Activated naive CD4-positive, alpha-beta T cell treated with anti-CD3 and anti-CD28 coated beads, Interleukin-2, amount 10 ng/mL, durations not matched to agents 7 days and 5 days (primary cell): ENCODE data around the gene TPRG1.
A peak's percentile ranks its signal among the peaks of the same experiment; 100 is the strongest.

Source experiments
- CTCF ChIA-PET: fragments of 350-600 bp; sonication (Branson Sonifier 250); formaldehyde crosslinking; loops from one replicate; lab custom pipeline; 2021; ENCODE audit warnings: antibody characterized with exemption; lab: Charles Lee
- DNase-seq: peaks from one replicate; pipeline ENCODE4 v3.0.0-alpha.2; 2020
- H3K27ac Mint-ChIP-seq: one replicate; pipeline ENCODE4 v1.8.0; 2021; ENCODE audit warnings: mild to moderate bottlenecking, moderate library complexity, mixed read lengths
- H3K27me3 Mint-ChIP-seq: one replicate; pipeline ENCODE4 v1.8.0; 2021; ENCODE audit warnings: mild to moderate bottlenecking, mixed read lengths
- H3K36me3 Mint-ChIP-seq: one replicate; pipeline ENCODE4 v1.8.0; 2021; ENCODE audit warnings: mixed read lengths
- H3K4me1 Mint-ChIP-seq: one replicate; pipeline ENCODE4 v1.8.0; 2021; ENCODE audit warnings: mixed read lengths
- H3K4me3 Mint-ChIP-seq: one replicate; pipeline ENCODE4 v1.8.0; 2021; ENCODE audit warnings: mild to moderate bottlenecking, moderate library complexity, mixed read lengths
- H3K9me3 Mint-ChIP-seq: one replicate; pipeline ENCODE4 v1.8.0; 2021; ENCODE audit warnings: mixed read lengths

TPRG1 gene

DNA sequence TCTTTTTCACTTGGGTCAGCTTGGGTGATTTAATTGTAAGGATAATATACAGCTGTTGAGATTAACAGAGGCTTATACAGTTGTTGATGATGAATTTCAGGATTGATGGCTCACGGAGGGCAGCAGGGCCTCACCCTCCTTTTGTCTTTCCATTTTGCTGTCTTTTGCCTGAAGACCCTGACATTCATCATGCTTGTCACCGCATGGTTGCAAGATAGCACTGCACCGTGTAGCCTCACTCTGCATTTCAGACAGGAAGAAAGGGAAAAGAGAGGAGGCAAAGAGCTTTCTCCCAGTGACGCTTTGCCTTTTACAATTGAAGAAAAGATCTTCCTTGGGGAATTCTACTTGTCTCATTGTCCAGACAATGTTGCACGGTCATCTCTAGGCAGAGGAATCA lies 115.1 kb downstream of the TPRG1 start:
- no peak overlapping the region for H3K4me3 Mint-ChIP-seq
- no peak for DNase-seq
- H3K27ac Mint-ChIP-seq, result no peak overlapping the region
- peaks cover 28% of the 10 kb centered on the region for H3K4me1 Mint-ChIP-seq
- peaks cover 5% of the 10 kb centered on the region for H3K9me3 Mint-ChIP-seq
- H3K27me3 Mint-ChIP-seq, result no peaks in the 10 kb centered on the region
- CTCF ChIA-PET, result interaction anchor here (1.4 kb wide), 1 partner anchor 14 kb away, joined by 4 read pairs; no protein-coding TSS in a partner anchor
- H3K36me3 Mint-ChIP-seq, result peaks cover 1% of the 10 kb centered on the region

DNA sequence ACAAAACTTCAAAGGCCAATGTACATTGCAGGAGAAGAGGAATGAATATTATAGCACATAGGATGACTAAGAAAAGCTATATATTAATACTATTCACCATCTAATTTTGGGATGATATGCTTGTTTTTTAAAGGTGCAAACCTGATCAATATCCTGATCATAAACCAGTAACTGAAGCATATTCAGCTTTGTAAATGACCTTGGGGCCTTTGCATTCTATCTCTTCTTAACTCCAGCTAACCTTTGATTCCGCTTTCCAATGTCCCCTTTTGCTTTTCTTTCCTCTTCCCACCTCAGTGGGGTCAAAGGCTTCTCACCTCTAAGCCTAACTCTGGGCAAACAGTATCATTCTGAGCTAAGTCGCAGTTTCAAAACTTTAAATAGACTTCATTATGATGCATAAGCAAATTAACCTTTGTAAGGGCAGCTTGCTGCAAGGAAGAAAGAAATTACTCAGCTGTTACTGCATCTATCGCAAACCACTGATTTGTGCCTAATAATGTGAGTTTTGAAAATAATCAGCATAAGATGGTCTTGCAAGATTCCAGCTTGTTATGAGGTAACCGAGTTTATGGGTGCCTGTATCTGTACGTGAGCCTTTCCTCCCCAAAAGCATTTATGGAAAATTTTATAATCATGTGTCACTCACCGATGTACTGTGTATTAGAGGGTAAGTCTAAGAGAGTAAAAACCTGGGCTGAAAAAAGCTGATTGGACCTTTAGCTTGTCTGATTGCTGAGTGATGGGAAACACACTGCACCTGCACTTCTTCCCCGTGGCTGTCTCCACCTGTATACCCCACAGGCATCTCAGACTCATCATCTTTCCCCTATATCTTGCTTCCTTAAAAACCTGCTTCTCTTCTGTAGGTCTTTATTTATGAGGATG lies 116.8 kb downstream of the TPRG1 start:
- no peak overlapping the region for H3K4me3 Mint-ChIP-seq

DNA sequence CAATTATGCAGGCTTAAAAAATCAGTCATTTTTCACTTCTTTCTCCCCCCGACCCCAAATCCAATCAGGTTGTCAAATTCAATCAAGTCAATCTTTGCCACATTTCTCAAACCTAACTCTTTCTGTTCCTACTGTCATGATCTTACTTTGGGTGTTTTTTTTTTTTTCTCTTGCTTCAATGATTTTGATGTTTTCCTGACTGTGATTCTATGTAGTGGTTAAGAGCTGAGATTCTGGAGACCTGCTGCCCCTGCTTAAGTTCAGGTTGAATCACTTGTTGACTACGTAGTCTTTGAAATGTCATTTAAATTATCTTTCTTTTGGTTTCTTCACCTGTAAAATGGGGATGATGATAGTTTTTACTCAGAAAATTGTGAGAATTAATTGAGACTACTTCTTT lies 117.5 kb downstream of the TPRG1 start:
- Mint-ChIP-seq H3K4me1 (peaks cover 28% of the 10 kb centered on the region), H3K9me3 (peaks cover 5% of the 10 kb centered on the region), H3K36me3 (peaks cover 1% of the 10 kb centered on the region), H3K4me3 (no peak overlapping the region), H3K27me3 (peaks cover 4% of the 10 kb centered on the region), H3K27ac (no peak overlapping the region)
- CTCF ChIA-PET, result interaction anchor here (1.4 kb wide), 1 partner anchor 17 kb away, joined by 7 read pairs; no protein-coding TSS in a partner anchor
- no peak for DNase-seq

More for the DNA sequence above, 116.8 kb downstream of the TPRG1 start:
- Mint-ChIP-seq H3K36me3 (peaks cover 1% of the 10 kb centered on the region), H3K4me1 (peaks cover 28% of the 10 kb centered on the region), H3K27ac (no peak overlapping the region), H3K9me3 (peaks cover 5% of the 10 kb centered on the region), H3K27me3 (peaks cover 4% of the 10 kb centered on the region)
- DNase-seq, result no peak
- CTCF ChIA-PET, result interaction anchor here (0.8 to 1.4 kb wide), 2 partner anchors 16 to 140 kb away, joined by 3 to 7 read pairs; no protein-coding TSS in a partner anchor

DNA sequence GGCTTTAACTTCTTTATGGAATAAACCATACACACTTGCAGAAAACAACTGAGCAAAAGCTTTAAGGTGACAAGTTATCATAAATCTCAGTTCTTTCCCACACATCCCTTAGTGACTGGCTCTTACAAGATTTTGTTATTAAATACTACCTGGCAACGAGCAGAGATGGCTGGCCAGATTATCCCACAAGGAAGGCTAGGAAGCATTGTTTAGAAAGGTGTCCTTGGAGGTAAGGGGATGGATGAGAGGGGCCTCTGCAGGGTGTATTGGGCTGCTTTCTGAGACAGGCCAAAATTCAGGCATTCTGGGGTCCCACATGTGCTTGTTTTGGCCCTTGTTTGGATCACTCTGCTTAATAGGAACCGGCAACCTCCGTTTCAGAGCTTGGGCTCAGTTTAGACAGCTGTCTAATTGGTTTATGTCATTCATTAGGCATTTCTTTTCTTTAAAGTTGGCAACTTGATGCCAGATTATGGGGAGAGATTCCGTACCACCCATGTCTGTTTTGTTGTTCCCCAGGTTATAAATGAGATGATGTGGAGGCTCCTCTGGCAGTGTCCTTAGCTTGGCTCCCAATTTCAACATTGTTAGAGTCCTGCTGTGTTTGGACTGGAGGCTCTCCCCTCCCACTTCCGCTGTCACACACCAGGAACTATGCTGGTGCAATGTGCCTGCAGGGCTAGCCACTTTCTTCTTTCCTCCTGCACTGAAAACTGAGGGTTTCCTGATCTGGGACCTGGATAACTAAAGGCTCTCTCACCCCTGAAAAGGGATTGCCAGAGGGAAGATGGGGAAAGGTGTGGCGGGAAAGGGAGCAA lies 121.1 kb downstream of the TPRG1 start:
- no peak overlapping the region for H3K4me3 Mint-ChIP-seq
- peaks cover 4% of the 10 kb centered on the region for H3K9me3 Mint-ChIP-seq
- DNase-seq, result no peak
- H3K36me3 Mint-ChIP-seq, result no peaks in the 10 kb centered on the region
- H3K27me3 Mint-ChIP-seq, result peaks cover 4% of the 10 kb centered on the region
- no peak overlapping the region for H3K27ac Mint-ChIP-seq
- H3K4me1 Mint-ChIP-seq, result peaks cover 14% of the 10 kb centered on the region
- CTCF ChIA-PET, result no interaction called here

DNA sequence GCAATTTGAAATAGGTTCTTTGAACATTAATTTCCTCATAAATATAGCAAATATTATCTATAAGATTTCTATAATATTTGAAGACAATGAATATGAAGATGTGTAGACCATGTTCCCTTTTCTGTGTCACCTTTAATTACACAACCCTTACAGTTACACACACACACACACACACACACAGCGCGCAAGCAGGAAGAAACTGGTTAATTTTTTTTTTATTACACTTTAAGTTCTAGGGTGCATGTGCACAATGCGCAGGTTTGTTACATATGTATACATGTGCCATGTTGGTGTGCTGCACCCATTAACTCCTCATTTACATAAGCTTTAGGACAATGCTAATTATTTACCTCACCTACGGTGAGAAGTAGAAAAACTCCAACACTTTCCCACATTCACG lies 122.9 kb downstream of the TPRG1 start:
- no peak for DNase-seq
- peaks cover 17% of the 10 kb centered on the region for H3K4me1 Mint-ChIP-seq
- CTCF ChIA-PET, result no interaction called here
- H3K4me3 Mint-ChIP-seq, result no peak overlapping the region
- H3K9me3 Mint-ChIP-seq, result peaks cover 3% of the 10 kb centered on the region
- H3K36me3 Mint-ChIP-seq, result no peaks in the 10 kb centered on the region
- H3K27ac Mint-ChIP-seq, result no peak overlapping the region
- peaks cover 4% of the 10 kb centered on the region for H3K27me3 Mint-ChIP-seq

DNA sequence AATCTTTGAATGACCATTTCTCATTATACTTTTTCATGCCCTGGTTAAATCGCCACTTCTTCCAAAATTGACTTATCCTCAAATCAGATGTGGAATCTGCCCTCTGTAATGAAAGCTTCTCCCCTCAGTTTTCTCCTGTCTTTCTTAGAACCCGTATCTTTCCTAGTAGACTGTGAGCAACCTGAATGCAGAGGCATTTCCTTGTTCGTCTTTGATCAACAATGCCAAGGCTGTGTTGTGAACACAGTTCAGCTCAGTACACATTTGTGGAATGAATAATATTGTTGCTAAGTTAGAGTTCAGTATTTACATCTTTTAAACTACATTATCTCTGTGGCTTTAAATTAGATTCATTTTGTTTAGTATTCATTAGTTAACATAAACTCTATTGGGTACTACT lies 123.3 kb downstream of the TPRG1 start:
- Mint-ChIP-seq H3K4me3 (no peak overlapping the region), H3K27me3 (peaks cover 4% of the 10 kb centered on the region), H3K27ac (no peak overlapping the region), H3K36me3 (no peaks in the 10 kb centered on the region), H3K9me3 (peaks cover 3% of the 10 kb centered on the region), H3K4me1 (peaks cover 21% of the 10 kb centered on the region)
- DNase-seq, result no peak
- CTCF ChIA-PET, result no interaction called here

DNA sequence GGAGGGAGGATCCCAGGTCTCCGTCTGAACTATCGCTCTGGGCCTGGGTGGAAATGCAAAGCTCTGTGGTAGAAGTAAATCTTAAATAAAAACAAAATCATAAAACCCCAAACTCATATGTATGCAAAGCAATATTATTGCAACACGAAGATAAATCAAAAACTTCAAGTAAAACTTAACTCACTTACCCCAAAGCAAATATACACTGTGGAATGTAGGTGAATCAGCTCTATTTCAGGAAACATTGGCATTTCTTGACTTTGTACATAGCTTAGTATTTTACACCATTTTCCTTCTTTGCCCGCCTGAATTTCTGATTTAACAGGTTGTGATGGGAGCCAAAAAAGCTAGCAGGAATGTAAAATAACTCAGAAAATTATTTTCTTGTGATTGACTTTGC lies 126.2 kb downstream of the TPRG1 start:
- H3K27me3 Mint-ChIP-seq, result peaks cover 4% of the 10 kb centered on the region
- no peaks in the 10 kb centered on the region for H3K9me3 Mint-ChIP-seq
- H3K4me1 Mint-ChIP-seq, result peaks cover 23% of the 10 kb centered on the region
- H3K4me3 Mint-ChIP-seq, result no peak overlapping the region
- DNase-seq, result no peak
- H3K27ac Mint-ChIP-seq, result no peak overlapping the region
- H3K36me3 Mint-ChIP-seq, result peaks cover 5% of the 10 kb centered on the region
- CTCF ChIA-PET, result no interaction called here

DNA sequence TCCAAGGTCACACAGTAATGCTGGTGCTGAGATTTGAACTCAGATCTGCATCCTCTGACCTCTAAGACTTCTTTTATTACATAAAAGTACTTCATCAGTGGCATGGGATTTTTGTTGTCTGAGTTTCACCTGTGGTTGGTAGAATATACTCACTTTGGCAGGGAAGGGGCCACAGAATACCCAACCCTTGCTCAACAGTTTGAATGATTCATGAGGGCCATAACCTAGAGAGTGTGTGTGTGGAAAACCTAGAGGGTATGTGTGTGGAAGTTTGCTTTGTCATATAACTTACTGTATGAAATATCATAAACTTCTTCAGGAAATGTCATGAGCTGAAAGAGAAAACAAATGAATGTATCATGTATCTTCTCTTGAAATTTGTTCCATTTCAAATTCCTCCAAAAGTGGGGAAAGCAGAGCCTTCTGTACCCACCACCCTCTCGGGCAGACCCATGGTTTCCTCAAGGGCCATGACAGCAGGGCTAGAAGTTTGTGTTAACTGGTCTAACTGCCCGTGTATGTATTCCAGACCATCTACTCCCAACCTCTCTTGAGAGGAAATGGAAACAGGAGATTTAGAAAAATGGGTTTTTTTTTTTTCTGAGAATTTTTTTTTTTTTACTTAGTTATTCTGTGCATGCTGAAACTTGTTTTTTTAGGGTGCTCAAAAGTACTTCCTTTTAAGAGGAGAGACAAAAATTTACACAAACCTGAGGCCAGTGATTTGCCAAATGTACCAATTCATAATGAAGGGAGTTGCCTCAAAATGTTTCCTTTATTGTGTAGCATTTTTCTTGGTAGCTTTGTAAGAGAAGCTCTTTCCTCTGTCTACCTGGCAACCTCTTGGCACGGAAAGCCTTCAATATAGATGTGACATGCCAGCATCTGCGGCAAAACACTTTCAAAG lies 127.0 kb downstream of the TPRG1 start:
- peaks cover 23% of the 10 kb centered on the region for H3K4me1 Mint-ChIP-seq
- CTCF ChIA-PET, result no interaction called here
- no peaks in the 10 kb centered on the region for H3K9me3 Mint-ChIP-seq
- H3K27ac Mint-ChIP-seq, result peak overlapping the region; percentile 52
- peak; percentile 20 for DNase-seq
- no peaks in the 10 kb centered on the region for H3K27me3 Mint-ChIP-seq
- no peak overlapping the region for H3K4me3 Mint-ChIP-seq
- H3K36me3 Mint-ChIP-seq, result peaks cover 5% of the 10 kb centered on the region

DNA sequence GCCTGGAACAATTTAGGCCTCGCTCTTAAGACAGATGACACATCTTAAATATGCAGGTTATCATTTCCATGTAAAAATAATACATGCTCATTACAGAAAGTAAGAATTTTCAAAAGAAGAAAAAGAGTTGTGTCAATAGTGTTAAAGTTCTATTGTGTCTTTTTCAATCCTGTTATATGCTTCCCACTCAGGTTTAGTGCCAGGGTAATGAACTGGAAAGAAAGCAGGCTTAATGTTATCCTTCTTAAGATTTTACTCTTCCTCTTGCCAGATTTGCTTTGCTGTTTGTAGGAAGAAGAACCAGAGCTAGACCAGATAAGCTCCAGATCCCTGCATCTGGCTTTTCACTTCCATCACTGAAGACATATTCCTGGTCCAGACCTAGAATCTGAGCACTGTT lies 128.6 kb downstream of the TPRG1 start:
- no peak overlapping the region for H3K27ac Mint-ChIP-seq
- CTCF ChIA-PET, result interaction anchor here (0.9 kb wide), 1 partner anchor 30 kb away, joined by 3 read pairs; no protein-coding TSS in a partner anchor
- DNase-seq, result no peak
- no peaks in the 10 kb centered on the region for H3K27me3 Mint-ChIP-seq
- H3K9me3 Mint-ChIP-seq, result no peaks in the 10 kb centered on the region
- H3K36me3 Mint-ChIP-seq, result peaks cover 5% of the 10 kb centered on the region
- peaks cover 34% of the 10 kb centered on the region for H3K4me1 Mint-ChIP-seq
- no peak overlapping the region for H3K4me3 Mint-ChIP-seq

DNA sequence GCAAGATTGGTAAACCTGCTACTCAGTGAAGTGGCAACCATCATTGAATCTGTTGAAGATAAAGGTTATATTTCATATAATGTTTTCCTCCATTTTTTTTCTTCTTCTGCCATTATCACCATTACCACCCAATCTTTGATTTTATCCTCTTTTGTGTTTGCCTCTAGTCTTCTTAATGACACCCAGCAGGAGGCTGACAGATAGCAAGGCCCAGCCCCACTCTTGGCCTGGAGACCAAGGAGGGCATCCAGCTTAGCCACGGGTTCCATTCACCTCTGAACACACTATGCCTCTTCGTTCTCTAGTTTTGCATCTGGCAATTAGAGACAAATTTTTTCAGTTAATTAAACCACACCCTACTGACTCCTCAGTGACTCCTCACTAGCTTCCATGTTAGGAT lies 129.7 kb downstream of the TPRG1 start:
- Mint-ChIP-seq H3K27me3 (no peaks in the 10 kb centered on the region), H3K27ac (no peak overlapping the region), H3K9me3 (no peaks in the 10 kb centered on the region), H3K4me1 (peaks cover 37% of the 10 kb centered on the region), H3K4me3 (no peak overlapping the region), H3K36me3 (peaks cover 5% of the 10 kb centered on the region)
- CTCF ChIA-PET, result no interaction called here
- no peak for DNase-seq

DNA sequence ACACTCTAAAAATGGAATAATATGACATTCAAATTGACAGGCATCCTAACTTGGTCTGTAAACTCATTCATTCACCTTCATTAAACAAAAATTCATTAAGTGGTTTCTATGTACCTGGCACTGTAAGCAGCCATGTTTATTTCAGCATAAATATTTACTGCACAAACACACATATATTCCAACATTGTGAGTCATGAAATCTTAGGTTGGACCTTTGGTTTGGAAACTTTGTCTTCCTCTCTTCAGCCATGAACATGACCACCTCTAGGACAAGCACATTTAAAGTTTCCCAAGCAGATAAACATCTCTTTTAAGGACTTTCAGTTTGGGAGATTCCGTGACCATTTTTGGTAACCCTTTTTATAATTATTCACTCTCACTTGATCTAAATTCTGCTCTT lies 131.8 kb downstream of the TPRG1 start:
- Mint-ChIP-seq H3K27ac (no peak overlapping the region), H3K36me3 (peaks cover 5% of the 10 kb centered on the region), H3K4me1 (peaks cover 31% of the 10 kb centered on the region), H3K27me3 (no peaks in the 10 kb centered on the region), H3K4me3 (no peak overlapping the region), H3K9me3 (no peaks in the 10 kb centered on the region)
- CTCF ChIA-PET, result no interaction called here
- DNase-seq, result no peak

DNA sequence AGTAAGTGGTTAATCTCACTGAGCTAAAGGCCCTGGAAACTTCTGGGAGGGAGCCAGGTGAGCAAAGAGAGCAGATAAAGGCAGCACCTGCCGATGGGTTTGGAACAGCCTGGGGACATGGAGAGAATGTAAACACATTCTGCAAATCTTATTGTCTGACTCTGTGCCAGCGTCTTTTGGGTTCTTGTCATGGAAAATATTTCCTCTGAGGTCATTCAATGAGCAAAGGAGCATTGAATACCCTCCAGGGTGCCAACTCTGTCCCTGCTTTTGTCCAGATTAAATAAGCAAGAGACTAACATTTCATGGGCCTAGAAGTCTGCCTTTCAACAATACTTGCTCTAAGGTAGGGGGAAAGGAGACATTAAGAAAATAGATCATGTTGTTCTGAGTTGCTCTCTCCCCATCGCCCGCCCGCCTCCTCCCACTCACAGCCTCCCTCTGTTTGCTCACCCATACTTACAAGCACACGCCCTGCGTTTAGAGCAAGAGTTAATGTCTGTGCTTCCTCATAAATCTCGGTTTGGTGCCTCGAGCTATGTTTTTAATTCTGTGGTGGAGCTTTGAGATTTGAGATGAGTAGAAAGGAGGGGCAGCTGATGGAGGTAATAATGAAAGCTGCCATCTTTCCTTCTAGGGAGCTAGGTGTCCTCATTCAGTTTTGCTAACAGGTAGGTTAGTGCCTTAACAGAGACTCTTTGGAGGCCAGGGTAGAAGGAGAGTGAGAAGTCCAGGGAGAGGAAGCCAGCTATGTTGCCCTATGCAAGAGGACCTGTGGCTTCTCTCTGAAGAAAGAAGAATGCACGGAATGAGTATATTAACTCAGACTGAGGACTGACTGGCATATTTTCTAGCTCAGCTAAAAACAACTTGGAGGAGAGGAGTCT lies 132.9 kb downstream of the TPRG1 start:
- Mint-ChIP-seq H3K4me1 (peaks cover 20% of the 10 kb centered on the region), H3K36me3 (peaks cover 5% of the 10 kb centered on the region), H3K27me3 (no peaks in the 10 kb centered on the region), H3K9me3 (no peaks in the 10 kb centered on the region), H3K27ac (peak overlapping the region; percentile 9), H3K4me3 (no peak overlapping the region)
- DNase-seq, result peak; percentile 21
- CTCF ChIA-PET, result interaction anchor here (0.6 to 1.3 kb wide), 4 partner anchors 15 to 51 kb away, joined by 3 to 4 read pairs (median 3); no protein-coding TSS in a partner anchor

DNA sequence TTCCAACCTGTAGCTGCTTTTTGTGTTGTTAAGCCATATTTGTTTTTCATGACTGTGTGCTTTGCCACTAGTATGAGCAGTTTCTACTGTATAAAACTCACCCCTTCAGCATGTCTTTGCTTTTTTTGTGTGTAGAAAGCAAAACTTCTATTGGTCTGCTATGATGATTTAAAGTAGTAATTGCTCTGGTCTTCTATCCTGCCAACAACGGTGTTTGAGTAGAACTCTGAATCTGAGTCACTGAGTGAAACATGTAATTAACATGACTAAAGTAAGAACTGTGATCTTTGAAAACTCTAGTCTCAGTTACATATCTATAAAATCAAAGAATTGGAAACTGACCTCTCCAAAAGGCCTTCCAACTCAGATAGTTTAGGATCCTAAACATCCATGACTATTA lies 133.6 kb downstream of the TPRG1 start:
- CTCF ChIA-PET, result interaction anchor here (0.9 to 2.2 kb wide), 3 partner anchors 29 to 50 kb away, joined by 3 to 5 read pairs (median 4); no protein-coding TSS in a partner anchor
- no peak for DNase-seq
- H3K9me3 Mint-ChIP-seq, result no peaks in the 10 kb centered on the region
- peaks cover 16% of the 10 kb centered on the region for H3K4me1 Mint-ChIP-seq
- H3K36me3 Mint-ChIP-seq, result peaks cover 5% of the 10 kb centered on the region
- H3K27me3 Mint-ChIP-seq, result no peaks in the 10 kb centered on the region
- no peak overlapping the region for H3K4me3 Mint-ChIP-seq
- H3K27ac Mint-ChIP-seq, result peak overlapping the region; percentile 9
